ENCODE results near the gene HCK.

- TF ChIP-seq KAT7 (CRISPR knock-in tag; IDR thresholded peaks at IDR 0.05; ENCODE audit: borderline replicate concordance) (no peak), EZH2 (IDR thresholded peaks at IDR 0.05; ENCODE audit: borderline replicate concordance, low read depth, low read length) (no peak), GABPA (tag; conservative IDR thresholded peaks at IDR 0.05; ENCODE audit: low read depth) (no peak), DPF2 (IDR thresholded peaks at IDR 0.05) (no peak), ZNF740 (CRISPR knock-in tag; IDR thresholded peaks at IDR 0.05) (no peak), ZNF740 (tag; IDR thresholded peaks at IDR 0.05) (no peak), RCOR1 (IDR thresholded peaks at IDR 0.05; ENCODE audit: borderline replicate concordance in 1 of 2, low read depth in 2 of 2, low read length in 2 of 2) (no peak), RERE (CRISPR knock-in tag; IDR thresholded peaks at IDR 0.05; ENCODE audit: borderline replicate concordance) (no peak)
These were observed 56.9 kb downstream of the HCK start for GRCh38 chr20:32108814-32109391.

Measured in K562 (cell line).